Activated CD4-positive, alpha-beta memory T cell treated with anti-CD3 and anti-CD28 coated beads for 36 hours (primary cell): ENCODE measurements around the gene TPK1. TPM values are rescaled to one million over a fixed set of nuclear protein-coding genes. Genes with fewer than 3 reads are reported as not detected.

Experiments
- CTCF ChIA-PET: fragments of 350-600 bp; sonication (Branson Sonifier 250); formaldehyde crosslinking; loops from one replicate; lab custom pipeline; 2021; ENCODE audit warnings: antibody characterized with exemption, inconsistent platforms; lab: Charles Lee
- POLR2A ChIA-PET: fragments of 350-600 bp; sonication (Branson Sonifier 250); formaldehyde crosslinking; loops from one replicate; lab custom pipeline; 2021; ENCODE audit warnings: antibody characterized with exemption; lab: Charles Lee
- DNase-seq: peaks from one replicate; pipeline ENCODE4 v3.0.0-alpha.2; 2020
- H3K27ac Mint-ChIP-seq: one replicate; pipeline ENCODE4 v1.8.0; 2021; ENCODE audit warnings: mixed read lengths
- H3K27me3 Mint-ChIP-seq: one replicate; pipeline ENCODE4 v1.8.0; 2021; ENCODE audit warnings: mixed read lengths
- H3K36me3 Mint-ChIP-seq: one replicate; pipeline ENCODE4 v1.8.0; 2021; ENCODE audit warnings: mixed read lengths
- H3K4me1 Mint-ChIP-seq: one replicate; pipeline ENCODE4 v1.8.0; 2021; ENCODE audit warnings: low read depth, mixed read lengths
- H3K4me3 Mint-ChIP-seq: one replicate; pipeline ENCODE4 v1.8.0; 2021; ENCODE audit warnings: mild to moderate bottlenecking, mixed read lengths
- H3K9me3 Mint-ChIP-seq: one replicate; pipeline ENCODE4 v1.8.0; 2021; ENCODE audit warnings: mixed read lengths
- intact Hi-C: fragments of 100-400 bp; cut with micrococcal nuclease; formaldehyde crosslinking; loops from one replicate; pipeline ENCODE4 v1.15.1; 2023
- total RNA-seq, 2 experiments: library from RNA; stranded (reverse); gene quantifications; one replicate each; pipeline ENCODE4 v1.2.3, GENCODE V29; 2021

TPK1 gene
- total RNA-seq, 2 experiments from 2014 or later, result 19.1 to 26.0 TPM

GRCh38 chr7:144713850-144714249 lies 122.0 kb downstream of the TPK1 start:
- DNase-seq, result no peak
- Mint-ChIP-seq H3K36me3 (peaks cover 6% of the 10 kb centered on the region), H3K4me1 (peaks cover 14% of the 10 kb centered on the region), H3K27ac (no peak overlapping the region), H3K4me3 (no peak overlapping the region), H3K9me3 (no peaks in the 10 kb centered on the region), H3K27me3 (no peaks in the 10 kb centered on the region)
- intact Hi-C loops, result no loop called here
- ChIA-PET CTCF (no interaction called here), POLR2A (no interaction called here)

GRCh38 chr7:144710791-144711190 lies 125.1 kb downstream of the TPK1 start:
- Mint-ChIP-seq H3K27me3 (no peaks in the 10 kb centered on the region), H3K9me3 (no peaks in the 10 kb centered on the region), H3K4me1 (peaks cover 14% of the 10 kb centered on the region), H3K4me3 (no peak overlapping the region), H3K36me3 (peaks cover 1% of the 10 kb centered on the region), H3K27ac (no peak overlapping the region)
- ChIA-PET POLR2A (no interaction called here), CTCF (interaction anchor here (0.5 kb wide), 1 partner anchor 640 kb away, joined by 4 read pairs; no protein-coding TSS in a partner anchor)
- DNase-seq, result no peak
- intact Hi-C loops, result no loop called here

GRCh38 chr7:144709066-144709465 lies 126.8 kb downstream of the TPK1 start:
- POLR2A ChIA-PET, result no interaction called here
- CTCF ChIA-PET, result interaction anchor here (0.6 kb wide), 1 partner anchor 339 kb away, joined by 3 read pairs; no protein-coding TSS in a partner anchor

GRCh38 chr7:144691240-144691639 lies 144.6 kb downstream of the TPK1 start:
- CTCF ChIA-PET, result no interaction called here
- peaks cover 5% of the 10 kb centered on the region for H3K9me3 Mint-ChIP-seq
- peaks cover 7% of the 10 kb centered on the region for H3K36me3 Mint-ChIP-seq
- POLR2A ChIA-PET, result no interaction called here
- no peaks in the 10 kb centered on the region for H3K4me1 Mint-ChIP-seq
- intact Hi-C loops, result no loop called here
- no peak overlapping the region for H3K4me3 Mint-ChIP-seq
- DNase-seq, result no peak
- no peaks in the 10 kb centered on the region for H3K27me3 Mint-ChIP-seq
- no peak overlapping the region for H3K27ac Mint-ChIP-seq

More at GRCh38 chr7:144709066-144709465, 126.8 kb downstream of the TPK1 start:
- intact Hi-C loops, result no loop called here
- DNase-seq, result no peak
- Mint-ChIP-seq H3K4me1 (peaks cover 9% of the 10 kb centered on the region), H3K36me3 (peaks cover 3% of the 10 kb centered on the region), H3K9me3 (no peaks in the 10 kb centered on the region), H3K27ac (no peak overlapping the region), H3K27me3 (no peaks in the 10 kb centered on the region), H3K4me3 (no peak overlapping the region)

GRCh38 chr7:144682581-144683280 lies 153.1 kb downstream of the TPK1 start:
- Mint-ChIP-seq H3K4me3 (no peak overlapping the region), H3K9me3 (no peaks in the 10 kb centered on the region), H3K27ac (no peak overlapping the region), H3K27me3 (no peaks in the 10 kb centered on the region), H3K4me1 (no peaks in the 10 kb centered on the region), H3K36me3 (peaks cover 1% of the 10 kb centered on the region)
- CTCF ChIA-PET, result no interaction called here
- intact Hi-C loops, result no loop called here
- no peak for DNase-seq
- POLR2A ChIA-PET, result interaction anchor here (0.6 kb wide), 2 partner anchors 140 to 511 kb away, joined by 4 to 5 read pairs; no protein-coding TSS in a partner anchor

GRCh38 chr7:144676492-144676891 lies 159.4 kb downstream of the TPK1 start:
- no peaks in the 10 kb centered on the region for H3K27me3 Mint-ChIP-seq
- H3K27ac Mint-ChIP-seq, result no peak overlapping the region
- intact Hi-C loops, result no loop called here
- peaks cover 1% of the 10 kb centered on the region for H3K36me3 Mint-ChIP-seq
- ChIA-PET CTCF (no interaction called here), POLR2A (no interaction called here)
- no peaks in the 10 kb centered on the region for H3K9me3 Mint-ChIP-seq
- DNase-seq, result no peak
- H3K4me3 Mint-ChIP-seq, result no peak overlapping the region
- no peaks in the 10 kb centered on the region for H3K4me1 Mint-ChIP-seq

- no peak for DNase-seq
- Mint-ChIP-seq H3K9me3 (no peaks in the 10 kb centered on the region), H3K27ac (no peak overlapping the region), H3K4me1 (no peaks in the 10 kb centered on the region), H3K36me3 (no peaks in the 10 kb centered on the region), H3K4me3 (no peak overlapping the region), H3K27me3 (no peaks in the 10 kb centered on the region)
- ChIA-PET POLR2A (no interaction called here), CTCF (no interaction called here)
- intact Hi-C loops, result no loop called here
Measured at GRCh38 chr7:144674550-144674949, 161.3 kb downstream of the TPK1 start.

- CTCF ChIA-PET, result no interaction called here
- Mint-ChIP-seq H3K4me3 (no peak overlapping the region), H3K4me1 (no peaks in the 10 kb centered on the region), H3K36me3 (no peaks in the 10 kb centered on the region), H3K9me3 (no peaks in the 10 kb centered on the region), H3K27ac (no peak overlapping the region), H3K27me3 (no peaks in the 10 kb centered on the region)
- intact Hi-C loops, result no loop called here
- DNase-seq, result no peak
- POLR2A ChIA-PET, result no interaction called here
Measured at GRCh38 chr7:144672869-144673268, 163.0 kb downstream of the TPK1 start.

- intact Hi-C loops, result no loop called here
- no peak for DNase-seq
- H3K27ac Mint-ChIP-seq, result no peak overlapping the region
- no peaks in the 10 kb centered on the region for H3K36me3 Mint-ChIP-seq
- no peak overlapping the region for H3K4me3 Mint-ChIP-seq
- H3K27me3 Mint-ChIP-seq, result no peaks in the 10 kb centered on the region
- H3K9me3 Mint-ChIP-seq, result no peaks in the 10 kb centered on the region
- ChIA-PET POLR2A (no interaction called here), CTCF (no interaction called here)
- no peaks in the 10 kb centered on the region for H3K4me1 Mint-ChIP-seq
Measured at GRCh38 chr7:144671429-144671828, 164.4 kb downstream of the TPK1 start.

- POLR2A ChIA-PET, result no interaction called here
- CTCF ChIA-PET, result interaction anchor here (0.9 kb wide), 1 partner anchor 185 kb away, joined by 3 read pairs; no protein-coding TSS in a partner anchor
Measured at GRCh38 chr7:144670218-144670617, 165.6 kb downstream of the TPK1 start.

GRCh38 chr7:144668503-144668902 lies 167.3 kb downstream of the TPK1 start:
- DNase-seq, result no peak
- H3K27ac Mint-ChIP-seq, result no peak overlapping the region
- H3K4me1 Mint-ChIP-seq, result no peaks in the 10 kb centered on the region

More at GRCh38 chr7:144670218-144670617, 165.6 kb downstream of the TPK1 start:
- Mint-ChIP-seq H3K27me3 (no peaks in the 10 kb centered on the region), H3K27ac (no peak overlapping the region), H3K36me3 (peaks cover 2% of the 10 kb centered on the region), H3K9me3 (no peaks in the 10 kb centered on the region), H3K4me3 (no peak overlapping the region), H3K4me1 (no peaks in the 10 kb centered on the region)
- intact Hi-C loops, result no loop called here
- DNase-seq, result no peak

GRCh38 chr7:144665689-144666381 lies 170.0 kb downstream of the TPK1 start:
- no peak overlapping the region for H3K27ac Mint-ChIP-seq
- DNase-seq, result no peak
- CTCF ChIA-PET, result interaction anchor here (0.6 kb wide), 1 partner anchor 84 kb away, joined by 3 read pairs; no protein-coding TSS in a partner anchor
- no peak overlapping the region for H3K4me3 Mint-ChIP-seq
- H3K36me3 Mint-ChIP-seq, result peaks cover 18% of the 10 kb centered on the region
- H3K9me3 Mint-ChIP-seq, result peaks cover 3% of the 10 kb centered on the region
- POLR2A ChIA-PET, result no interaction called here
- H3K4me1 Mint-ChIP-seq, result no peaks in the 10 kb centered on the region
- intact Hi-C loops, result no loop called here
- no peaks in the 10 kb centered on the region for H3K27me3 Mint-ChIP-seq

More at GRCh38 chr7:144668503-144668902, 167.3 kb downstream of the TPK1 start:
- Mint-ChIP-seq H3K36me3 (peaks cover 13% of the 10 kb centered on the region), H3K9me3 (peaks cover 3% of the 10 kb centered on the region), H3K4me3 (no peak overlapping the region), H3K27me3 (no peaks in the 10 kb centered on the region)
- intact Hi-C loops, result no loop called here
- POLR2A ChIA-PET, result no interaction called here
- CTCF ChIA-PET, result no interaction called here
